K562 (cell line): ENCODE results near the gene NODAL. TPM values are rescaled to one million over a fixed set of nuclear protein-coding genes. Genes with fewer than 3 reads are reported as not detected.
A peak's percentile ranks its signal among the peaks of the same experiment; 100 is the strongest.

Experiments used
- ATAC-seq: fragments of 200-7000 bp; cut with Tn5 transposase; 3 replicates; pipeline ENCODE4 v1.9.1; 2020; ENCODE audit warnings: moderate library complexity
- BruUV-seq: library from RNA; stranded (reverse); fragments of 400-500 nt; replicated peaks from 2 replicates; lab custom pipeline; 2021; lab: Mats Ljungman, UMichigan
- CTCF ChIA-PET: fragments of 300-600 bp; formaldehyde crosslinking; extraction: SDS; loops from one replicate; lab custom pipeline; 2021; ENCODE audit warnings: low intra/inter-chr PET ratio; lab: Yijun Ruan, JAX
- POLR2A ChIA-PET: fragments of 300-600, 350-650 bp; sonication (Branson Sonifier 250); formaldehyde crosslinking; extraction: SDS; loops from one replicate; lab custom pipeline; 2021; ENCODE audit warnings: antibody characterized with exemption, inconsistent platforms; lab: Yijun Ruan, JAX
- DNase-seq, 4 experiments: peaks; one replicate each; pipeline versions ENCODE4 v3.0.0 to v3.0.0-alpha.2; 2011 to 2018; ENCODE audit warnings: low spot score in 3 of 4, mixed read lengths in 3 of 4; ENCODE audit errors: extremely low read depth in 1 of 4
- FAIRE-seq: peaks from 2 replicates; lab custom pipeline; 2011; peaks lifted over from hg19 to GRCh38; lab: Jason Lieb, UNC
- H2AFZ ChIP-seq: 2 replicates; pipeline ENCODE4 v1.6.0; 2011; ENCODE audit warnings: low read depth, low read length, control low read depth, inconsistent platforms
- H3K27ac ChIP-seq: fragments of 200-600 bp; 3 replicates; pipeline ENCODE4 v1.8.0; 2011; ENCODE audit warnings: low read depth, mild to moderate bottlenecking, control low read depth, inconsistent platforms, low read length, moderate library complexity, mixed read lengths; ENCODE audit errors: extremely low read depth
- H3K27me3 ChIP-seq, 2 experiments: fragments of 300-600 bp in 1 of 2; 2 replicates in 1 of 2; 3 replicates in 1 of 2; pipeline versions ENCODE4 v1.6.0 to v1.8.0; 2011; ENCODE audit warnings: inconsistent platforms in 2 of 2, low read length in 2 of 2, mild to moderate bottlenecking in 1 of 2, mixed read lengths in 1 of 2, moderate library complexity in 1 of 2; ENCODE audit not compliant: control insufficient read depth in 2 of 2, insufficient read depth in 2 of 2
- H3K36me3 ChIP-seq: fragments of 300-600 bp; 3 replicates; pipeline ENCODE4 v1.8.0; 2011; ENCODE audit warnings: mild to moderate bottlenecking, low read length, inconsistent platforms; ENCODE audit not compliant: control insufficient read depth, insufficient read depth
- H3K4me1 ChIP-seq, 2 experiments: fragments of 200-600 bp in 1 of 2; replicated peaks in 1 of 2; 2 replicates in 1 of 2; 3 replicates in 1 of 2; pipeline versions ENCODE4 v1.5.1 to v1.8.0; 2011; ENCODE audit warnings: inconsistent platforms in 2 of 2, low read length in 2 of 2, mild to moderate bottlenecking in 1 of 2, mixed read lengths in 1 of 2, moderate library complexity in 1 of 2; ENCODE audit not compliant: control insufficient read depth in 2 of 2, insufficient read depth in 2 of 2
- H3K4me2 ChIP-seq: 2 replicates; pipeline ENCODE4 v1.6.1; 2011; ENCODE audit warnings: low read length, control low read depth, inconsistent platforms, mixed read lengths; ENCODE audit not compliant: insufficient read depth
- H3K4me3 ChIP-seq: fragments of 200-600 bp; sonication (generic), shearing (Covaris generic); 2 replicates; pipeline ENCODE4 v1.5.1; 2016; ENCODE audit warnings: control low read depth, inconsistent platforms
- H3K79me2 ChIP-seq: fragments of 200-600 bp; 3 replicates; pipeline ENCODE4 v1.8.0; 2011; ENCODE audit warnings: low read length, inconsistent platforms; ENCODE audit not compliant: control insufficient read depth, insufficient read depth
- H3K9ac ChIP-seq, 2 experiments: 2 replicates each; pipeline versions ENCODE4 v1.6.0 to v1.6.1; 2011; ENCODE audit warnings: low read depth in 2 of 2, low read length in 2 of 2, control low read depth in 1 of 2, inconsistent platforms in 1 of 2, mild to moderate bottlenecking in 1 of 2, mixed read lengths in 1 of 2; ENCODE audit not compliant: insufficient read depth in 1 of 2
- H3K9me1 ChIP-seq: one replicate; pipeline ENCODE4 v1.6.0; 2011; ENCODE audit warnings: inconsistent platforms, mild to moderate bottlenecking, low read length, moderate library complexity; ENCODE audit not compliant: control insufficient read depth, insufficient read depth
- H3K9me3 ChIP-seq: replicated peaks from 2 replicates; pipeline ENCODE4 v1.5.1; 2011; ENCODE audit warnings: low read depth, low read length, inconsistent platforms; ENCODE audit not compliant: control insufficient read depth, insufficient read depth
- H4K20me1 ChIP-seq: replicated peaks from 2 replicates; pipeline ENCODE4 v1.6.1; 2011; ENCODE audit warnings: low read length, inconsistent platforms, mixed read lengths; ENCODE audit not compliant: control insufficient read depth, insufficient read depth
- CEBPG ChIP-seq, 3 experiments: fragments of 200-800 bp in 1 of 3; sonication (Bioruptor generic) in 1 of 3; sonication (generic) in 1 of 3; formaldehyde crosslinking in 1 of 3; IDR thresholded peaks in 2 of 3; conservative IDR thresholded peaks in 1 of 3; 2 replicates each; pipeline versions ENCODE4 v1.6.1 to v1.8.0; 2016 to 2022; ENCODE audit warnings: missing compliant biosample characterization in 2 of 3, missing genetic modification characterization in 2 of 3, mild to moderate bottlenecking in 1 of 3, missing genetic modification reagents in 1 of 3
- HDAC2 ChIP-seq: fragments of 450-650 bp; IDR thresholded peaks from 2 replicates; pipeline ENCODE4 v1.6.1; 2016; ENCODE audit warnings: mild to moderate bottlenecking
- HDGF ChIP-seq: fragments of 450-650 bp; IDR thresholded peaks from 2 replicates; pipeline ENCODE4 v1.6.1; 2016
- ID3 ChIP-seq, 2 experiments: fragments of 250-450 bp in 1 of 2; fragments of 450-650 bp in 1 of 2; sonication (Bioruptor Pico) in 1 of 2; IDR thresholded peaks; 2 replicates each; pipeline versions ENCODE4 v1.6.1 to v1.8.0; 2016 to 2021; ENCODE audit warnings: mild to moderate bottlenecking in 2 of 2, moderate library complexity in 2 of 2, missing compliant biosample characterization in 1 of 2, missing genetic modification characterization in 1 of 2
- KDM1A ChIP-seq, 2 experiments: fragments of 450-650 bp; IDR thresholded peaks; 2 replicates each; pipeline ENCODE4 v1.6.1; 2016; ENCODE audit warnings: mild to moderate bottlenecking in 2 of 2
- LARP7 ChIP-seq: fragments of 450-650 bp; IDR thresholded peaks from 2 replicates; pipeline ENCODE4 v1.6.1; 2016
- NFE2 ChIP-seq: IDR thresholded peaks from 2 replicates; pipeline ENCODE4 v1.6.1; 2014; ENCODE audit warnings: antibody characterized with exemption, low read depth
- POLR2A ChIP-seq: fragments of 450-650 bp; conservative IDR thresholded peaks from 2 replicates; pipeline ENCODE4 v1.6.1; 2016
- POLR2B ChIP-seq: fragments of 450-650 bp; IDR thresholded peaks from 2 replicates; pipeline ENCODE4 v1.6.1; 2018; ENCODE audit warnings: low read depth; ENCODE audit not compliant: partially characterized antibody
- RAD21 ChIP-seq, 2 experiments: fragments of 250-450 bp in 1 of 2; fragments of 450-650 bp in 1 of 2; sonication (Bioruptor Pico) in 1 of 2; formaldehyde crosslinking in 1 of 2; IDR thresholded peaks in 1 of 2; conservative IDR thresholded peaks in 1 of 2; 2 replicates each; pipeline versions ENCODE4 v1.4.0 to v1.8.0; 2020 to 2022; ENCODE audit warnings: mild to moderate bottlenecking in 2 of 2, moderate library complexity in 1 of 2
- STAT5A ChIP-seq: IDR thresholded peaks from 2 replicates; pipeline ENCODE4 v1.6.1; 2012; ENCODE audit warnings: low read length, inconsistent platforms, borderline replicate concordance
- TEAD2 ChIP-seq: fragments of 450-650 bp; IDR thresholded peaks from 2 replicates; pipeline ENCODE4 v1.6.1; 2016; ENCODE audit warnings: missing genetic modification characterization, control low read depth, missing compliant biosample characterization
- VEZF1 ChIP-seq: fragments of 200-800 bp; sonication (Bioruptor generic); IDR thresholded peaks from 2 replicates; pipeline ENCODE4 v1.6.1; 2017; ENCODE audit warnings: missing genetic modification characterization, missing compliant biosample characterization
- ZHX1 ChIP-seq: fragments of 150-350 bp; conservative IDR thresholded peaks from 2 replicates; pipeline ENCODE4 v1.6.1; 2014; ENCODE audit warnings: low read length
- WGBS: fragments of 100-300 bp; shearing (Covaris generic); methylation state at CpG from one replicate; pipeline ENCODE4 v1.1.6; 2016; ENCODE audit warnings: low coverage, mixed read lengths; ENCODE audit not compliant: insufficient coverage; ENCODE audit errors: missing lambda C conversion rate; 5-methylcytosine and 5-hydroxymethylcytosine counted together
- in situ Hi-C: fragments of 300-500 bp; cut with MboI; formaldehyde crosslinking; loops from 4 replicates; pipeline ENCODE4 v1.15.0; 2018; ENCODE audit warnings: inconsistent platforms, mixed read lengths
- intact Hi-C: fragments of 100-400 bp; cut with micrococcal nuclease; formaldehyde crosslinking; loops from 2 replicates; pipeline ENCODE4 v1.14.2; 2022
- polyA plus RNA-seq, 8 experiments: library from polyadenylated mRNA; depleted of rRNA in 4 of 8; stranded (reverse) in 5 of 8; unstranded in 3 of 8; fragments of >200 nt; fragmentation: Nextera tagmentation in 2 of 8; fragmentation: Illumina TruSeq in 1 of 8; extraction: Ambion mirVana in 2 of 8; extraction: Trizol in 1 of 8; gene quantifications; 2 replicates each; pipeline versions ENCODE4 v1.2.1 to v1.2.3, GENCODE V29; 2011 to 2014; ENCODE audit warnings: inconsistent platforms in 1 of 8, missing spikeins in 1 of 8
- total RNA-seq, 7 experiments: library from RNA; depleted of rRNA in 6 of 7; stranded (reverse); fragments of >200 nt in 6 of 7; fragmentation: Illumina TruSeq in 2 of 7; extraction: Trizol in 2 of 7; gene quantifications; 2 replicates each; pipeline versions ENCODE4 v1.2.1 to v1.2.3, GENCODE V29; 2011 to 2021; ENCODE audit warnings: low replicate concordance in 1 of 7
- TF ChIP-seq, protein P1 (sequence below): fragments of 250-450 bp; sonication (Bioruptor Pico); IDR thresholded peaks from 2 replicates; pipeline ENCODE4 v1.4.0; 2020

The NODAL gene
- total and polyA plus RNA-seq, 9 of the 15 experiments (the other 6 are each of a cell fraction or from before 2014, with no cell fraction given): not detected

- H3K9ac ChIP-seq: no peak overlapping the region
- H3K4me2 ChIP-seq: no peak overlapping the region
- H3K4me1 ChIP-seq: no peaks in the 10 kb centered on the region
- WGBS: 55% methylated on average over 6 of the region's 6 CpGs
- FAIRE-seq (peak; percentile 84), ATAC-seq (peak; percentile 74), DNase-seq (peak in 1 of 4 experiments; percentile 41)
- H3K27me3 ChIP-seq: peaks cover 0 to 12% of the 10 kb centered on the region in 2 experiments; a peak in 3 of 5 replicates
- intact Hi-C loops: no loop called here
- H2AFZ ChIP-seq: no peak overlapping the region
- H4K20me1 ChIP-seq: no peaks in the 10 kb centered on the region
- in situ Hi-C loops: no loop called here
- H3K27ac ChIP-seq: no peak overlapping the region
- BruUV-seq: no TSS peak
- H3K36me3 ChIP-seq: peaks cover 28% of the 10 kb centered on the region
- no peaks in the 10 kb centered on the region for H3K79me2 ChIP-seq
- no peaks in the 10 kb centered on the region for H3K9me1 ChIP-seq
- no peaks in the 10 kb centered on the region for H3K9me3 ChIP-seq
- H3K4me3 ChIP-seq: no peak overlapping the region
- ChIA-PET CTCF (no interaction called here), POLR2A (interaction anchor here (0.6 to 2.4 kb wide), 8 partner anchors 9 to 488 kb away, joined by 3 to 11 read pairs (median 4); no protein-coding TSS in a partner anchor)
- no peak for TF ChIP-seq CEBPG (CRISPR knock-in tag; IDR thresholded peaks at IDR 0.05)
- TF ChIP-seq CEBPG (tag; conservative IDR thresholded peaks at IDR 0.05 in 1 of 2, IDR thresholded peaks at IDR 0.05 in 1 of 2): peak in 1 of 2 experiments; percentile 50; a peak in 1 of 4 replicates
- TF ChIP-seq STAT5A: no peak
- TF ChIP-seq NFE2: 0 out of 2 replicates have a peak, but pooled peaks have one; percentile 17
- no peak for TF ChIP-seq KDM1A (IDR thresholded peaks at IDR 0.05)
- no peak for TF ChIP-seq ID3 (CRISPR knock-in tag; IDR thresholded peaks at IDR 0.05)
- TF ChIP-seq ID3 (tag; IDR thresholded peaks at IDR 0.05): 0 out of 2 replicates have a peak, but pooled peaks have one; percentile 57
- 0 out of 2 replicates have a peak, but pooled peaks have one; percentile 12 for TF ChIP-seq POLR2A
- TF ChIP-seq, protein P1, sequence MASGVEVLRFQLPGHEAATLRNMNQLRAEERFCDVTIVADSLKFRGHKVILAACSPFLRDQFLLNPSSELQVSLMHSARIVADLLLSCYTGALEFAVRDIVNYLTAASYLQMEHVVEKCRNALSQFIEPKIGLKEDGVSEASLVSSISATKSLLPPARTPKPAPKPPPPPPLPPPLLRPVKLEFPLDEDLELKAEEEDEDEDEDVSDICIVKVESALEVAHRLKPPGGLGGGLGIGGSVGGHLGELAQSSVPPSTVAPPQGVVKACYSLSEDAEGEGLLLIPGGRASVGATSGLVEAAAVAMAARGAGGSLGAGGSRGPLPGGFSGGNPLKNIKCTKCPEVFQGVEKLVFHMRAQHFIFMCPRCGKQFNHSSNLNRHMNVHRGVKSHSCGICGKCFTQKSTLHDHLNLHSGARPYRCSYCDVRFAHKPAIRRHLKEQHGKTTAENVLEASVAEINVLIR: no peak
- peak in 1 of 2 experiments; percentile 49; a peak in 2 of 4 replicates for TF ChIP-seq RAD21 (CRISPR knock-in tag; conservative IDR thresholded peaks at IDR 0.05 in 1 of 2, IDR thresholded peaks at IDR 0.05 in 1 of 2)
- TF ChIP-seq HDAC2: no peak
- TF ChIP-seq LARP7: no peak
- TF ChIP-seq POLR2B: peak; percentile 8
- no peak for TF ChIP-seq ZHX1
- no peak for TF ChIP-seq HDGF
- no peak for TF ChIP-seq VEZF1
- TF ChIP-seq TEAD2 (tag): no peak
These were observed 10.7 kb downstream of the NODAL start for GRCh38 chr10:70430493-70431445.
